GM19043 (cell line): ENCODE measurements around the gene TUBB4B.
A peak's percentile ranks its signal among the peaks of the same experiment; 100 is the strongest.
"Not testable (repeated sequence)": the region's sequence is repeated elsewhere in the genome, so short reads cannot be mapped to it uniquely, and the experiment has no call there.

Experiments
- ATAC-seq: cut with Tn5 transposase; IDR thresholded peaks from one replicate; pipeline ENCODE4 v1.9.1; 2021; ENCODE audit warnings: low read depth; ENCODE audit not compliant: unreplicated experiment

TUBB4B gene

DNA sequence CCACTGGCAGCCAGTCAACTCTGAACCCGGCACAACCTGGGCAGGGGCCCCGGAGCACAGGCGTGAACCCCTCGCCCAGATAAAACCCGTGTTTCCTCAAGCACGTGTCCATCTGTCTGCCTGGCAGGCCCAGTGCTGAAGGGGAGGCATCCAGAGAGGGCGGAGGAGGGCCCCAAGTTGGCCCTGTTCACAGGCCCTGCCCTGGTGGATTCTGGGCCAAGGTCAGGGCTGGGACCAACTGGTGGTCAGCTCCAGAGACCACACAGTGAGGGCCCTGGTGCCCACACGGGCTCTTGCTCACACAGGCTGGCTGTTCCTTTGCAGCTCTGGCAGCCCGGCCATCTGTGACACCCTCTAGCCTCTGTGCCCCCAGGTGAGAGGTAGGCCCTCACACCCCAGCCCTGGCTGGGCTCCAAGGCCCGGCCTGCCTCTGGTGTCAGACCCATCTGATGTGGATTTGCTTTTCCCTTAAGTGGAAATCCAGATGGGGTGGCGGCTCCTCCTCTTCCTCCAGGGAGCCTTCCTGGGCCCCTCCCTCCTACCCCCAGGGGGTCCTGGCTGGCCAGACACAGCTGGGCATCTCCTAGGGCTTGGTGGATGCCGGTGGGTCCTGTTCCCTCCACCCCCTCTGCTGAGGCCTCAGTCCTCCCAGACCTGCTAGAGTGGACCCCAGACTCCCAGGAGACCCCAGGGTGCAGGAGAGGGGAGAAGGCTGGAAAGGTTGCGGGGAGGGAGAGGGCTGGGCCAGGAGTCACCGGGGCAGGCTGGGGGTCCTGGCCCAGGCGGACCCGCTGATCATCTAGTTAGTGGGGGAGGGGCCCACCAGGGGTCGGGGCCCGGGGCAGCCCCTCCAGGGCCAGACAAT lies 9.5 kb downstream of the TUBB4B start:
- ATAC-seq: no peak

DNA sequence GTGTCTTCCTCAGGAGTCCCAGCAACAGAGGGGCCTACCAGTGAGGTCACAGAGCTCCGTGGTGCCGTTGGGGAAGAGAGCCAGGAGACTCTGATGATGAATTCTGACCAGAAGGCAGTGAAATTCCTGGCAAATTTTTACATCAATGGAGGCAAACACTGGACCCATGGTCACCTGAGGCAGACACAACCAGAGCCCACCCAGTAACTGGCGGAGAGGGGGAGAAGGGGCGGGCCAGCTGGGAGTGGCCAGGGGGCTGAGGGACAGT lies 10.0 kb downstream of the TUBB4B start, which contains the start of gene STPG3:
TSS of gene STPG3 (plus strand) at position 93 of the 268 bp plus-strand sequence. CDS start at position 94, 1 bp downstream.
- ATAC-seq: no peak

DNA sequence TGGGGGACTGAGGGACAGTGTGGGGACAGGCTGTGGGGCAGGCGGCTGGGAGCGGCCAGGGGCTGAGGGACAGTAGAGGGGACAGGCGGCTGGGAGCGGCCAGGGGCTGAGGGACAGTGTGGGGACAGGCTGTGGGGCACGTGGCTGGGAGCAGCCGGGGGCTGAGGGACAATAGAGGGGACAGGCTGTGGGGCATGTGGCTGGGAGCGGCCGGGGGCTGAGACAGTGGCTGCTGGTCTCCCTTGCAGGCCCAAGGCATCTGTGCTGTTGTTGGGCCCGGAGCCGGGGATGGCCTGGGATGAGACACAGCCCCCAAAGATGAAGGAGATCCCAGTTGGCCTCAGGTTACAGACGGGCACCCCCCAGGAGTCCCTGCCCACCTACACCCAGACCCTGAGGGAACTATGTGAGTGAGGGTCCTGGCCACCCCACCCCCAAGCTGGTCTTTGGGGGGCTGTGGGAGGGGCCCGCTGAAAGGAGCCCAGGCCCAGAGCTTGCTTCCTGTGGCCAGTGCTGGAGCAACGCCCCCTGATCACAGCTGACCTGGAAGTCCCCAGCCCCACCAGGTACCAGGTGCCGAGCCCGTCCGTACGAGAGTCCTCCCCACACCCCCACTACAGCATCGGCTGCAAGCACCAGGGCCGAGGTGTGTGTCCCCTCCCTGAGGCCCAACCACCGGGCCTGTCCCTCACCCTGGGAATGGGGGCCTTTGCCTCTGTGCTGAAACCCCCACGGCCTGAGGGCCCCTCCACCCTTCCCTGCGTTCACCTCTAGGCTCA lies 10.6 kb downstream of the TUBB4B start:
- ATAC-seq: no peak

DNA sequence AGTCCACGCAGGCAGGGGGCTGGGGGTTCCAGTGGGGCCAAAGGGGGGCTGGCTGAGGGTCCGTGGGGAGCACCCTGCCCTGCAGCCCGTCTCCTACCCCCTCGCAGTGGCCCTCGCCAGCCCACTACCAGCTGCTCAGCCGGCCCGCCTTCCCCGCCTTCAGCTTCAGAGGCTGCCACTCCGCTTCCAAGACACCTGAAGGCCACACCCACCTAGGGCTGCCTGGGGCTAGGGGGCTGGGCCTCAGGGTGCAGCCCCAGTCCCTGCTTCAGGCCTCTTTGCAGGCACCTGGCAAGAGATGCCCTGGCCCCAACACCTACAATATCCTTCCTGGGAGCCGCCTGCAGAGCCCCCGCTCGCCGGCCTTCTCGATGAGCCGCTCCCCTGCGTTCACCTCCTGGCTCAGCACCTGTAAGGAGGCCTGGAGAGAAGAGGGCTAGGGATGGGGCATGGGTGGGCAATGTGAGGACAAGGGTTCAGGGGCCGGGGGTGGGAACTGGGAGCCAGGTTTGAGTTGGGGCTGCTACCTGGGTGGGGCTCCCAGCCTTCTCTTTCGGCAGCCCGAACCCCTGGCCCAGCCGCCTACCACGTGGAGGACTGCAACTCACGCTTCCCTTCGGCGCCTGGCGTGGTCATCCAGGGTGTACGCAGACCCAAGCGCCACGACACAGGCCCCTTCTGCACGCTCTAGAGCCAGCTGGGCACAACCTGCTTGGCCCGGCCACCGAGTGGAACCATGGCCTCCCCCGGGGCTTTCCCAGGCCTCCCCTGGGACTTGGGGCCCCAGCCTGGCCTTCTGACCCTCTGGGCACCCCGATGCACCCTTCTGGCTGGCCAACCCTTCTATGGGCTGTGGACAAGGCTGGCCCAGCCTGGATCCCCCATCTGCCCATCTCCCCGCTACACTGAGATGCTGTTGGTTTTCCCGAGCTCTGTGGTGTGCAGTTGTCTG lies 11.7 kb downstream of the TUBB4B start:
- no peak for ATAC-seq

DNA sequence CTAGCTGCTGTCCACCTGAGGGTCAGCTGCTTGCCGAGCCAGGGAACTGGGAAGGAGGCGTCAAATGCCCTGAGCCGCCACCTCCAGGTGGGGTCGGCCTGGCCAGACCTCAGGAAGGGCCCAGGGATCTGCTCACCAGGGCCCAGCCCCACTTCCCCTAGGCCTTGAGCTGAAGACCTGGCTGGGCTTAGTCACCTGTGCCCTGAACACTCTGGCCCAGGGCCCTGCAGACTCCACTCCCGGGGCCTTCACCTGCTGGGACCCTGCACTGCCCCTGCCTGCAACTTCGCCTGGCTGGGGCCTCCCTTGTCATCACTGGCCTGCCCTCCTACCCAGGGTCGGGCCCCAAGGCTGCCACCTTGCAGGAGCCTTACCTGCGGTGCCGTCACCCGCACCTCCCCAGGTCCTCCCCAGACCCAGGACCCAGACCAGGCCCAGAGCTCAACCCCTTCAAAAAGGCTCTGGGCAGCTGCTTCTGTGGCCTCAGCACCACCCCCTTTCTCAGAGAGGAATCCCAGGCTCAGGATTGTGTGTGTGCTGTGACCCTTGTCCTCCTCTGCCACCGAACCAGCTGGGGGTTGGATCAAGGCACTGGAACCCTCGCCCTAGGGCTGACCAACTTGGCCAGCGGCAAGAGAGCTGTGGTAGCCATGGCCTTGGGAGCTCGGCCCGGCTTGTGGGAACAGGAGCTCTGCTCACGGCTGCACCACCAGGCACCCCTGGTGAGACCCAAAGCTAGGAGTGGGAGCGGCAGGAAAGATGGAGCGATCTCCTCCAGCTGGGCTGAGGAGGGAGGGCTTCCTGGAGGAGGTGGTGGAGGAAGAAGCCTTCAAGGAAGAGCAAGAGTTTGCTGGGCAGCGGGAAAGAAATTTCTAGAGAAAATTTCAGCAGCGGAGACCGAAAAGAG lies 12.9 kb downstream of the TUBB4B start:
- ATAC-seq: no peak

DNA sequence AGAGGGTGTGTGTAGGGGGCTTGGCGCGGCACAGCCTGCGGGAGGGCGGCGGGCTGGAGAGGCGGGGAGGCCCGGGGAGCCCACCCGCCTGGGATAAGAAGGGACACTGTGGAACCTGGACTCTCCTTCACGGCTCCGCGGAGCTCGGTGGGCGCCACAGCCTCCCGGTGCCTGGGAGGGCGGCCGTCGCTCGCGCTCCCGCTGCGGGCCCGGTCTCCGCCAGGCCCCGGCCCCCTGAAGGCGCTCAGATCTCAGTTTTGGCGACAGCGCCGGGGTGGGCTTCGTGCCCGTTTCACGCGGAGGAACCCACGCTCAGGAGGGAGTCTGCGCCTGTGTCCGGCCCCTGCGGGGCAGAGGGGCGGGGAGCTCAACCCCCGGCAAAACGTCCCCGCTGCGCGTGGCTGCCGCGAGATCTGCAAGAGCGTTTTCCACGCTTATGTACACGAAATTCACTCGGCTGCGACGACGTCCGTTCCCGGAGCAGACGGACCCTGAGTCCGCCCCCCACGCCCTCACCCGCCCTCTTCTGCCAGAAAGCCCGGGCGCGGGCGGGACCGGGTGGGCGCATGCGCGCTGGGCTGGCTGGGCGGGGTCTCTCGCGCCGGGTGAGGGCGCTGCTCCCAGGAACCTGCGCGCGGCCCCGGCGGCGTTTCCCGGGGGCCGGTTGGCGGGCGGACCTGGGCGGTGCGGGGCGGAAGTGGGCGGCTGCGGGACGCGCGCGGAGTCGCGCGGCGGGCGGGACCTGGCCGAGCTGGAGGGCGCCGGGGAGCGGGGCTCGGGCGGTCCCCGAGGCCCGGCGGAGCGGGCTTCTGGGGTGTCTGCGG lies 13.7 kb downstream of the TUBB4B start, which contains the start of gene NELFB:
TSS of gene NELFB (plus strand) at position 704 of the 824 bp plus-strand sequence.
- peak; percentile 79 for ATAC-seq

DNA sequence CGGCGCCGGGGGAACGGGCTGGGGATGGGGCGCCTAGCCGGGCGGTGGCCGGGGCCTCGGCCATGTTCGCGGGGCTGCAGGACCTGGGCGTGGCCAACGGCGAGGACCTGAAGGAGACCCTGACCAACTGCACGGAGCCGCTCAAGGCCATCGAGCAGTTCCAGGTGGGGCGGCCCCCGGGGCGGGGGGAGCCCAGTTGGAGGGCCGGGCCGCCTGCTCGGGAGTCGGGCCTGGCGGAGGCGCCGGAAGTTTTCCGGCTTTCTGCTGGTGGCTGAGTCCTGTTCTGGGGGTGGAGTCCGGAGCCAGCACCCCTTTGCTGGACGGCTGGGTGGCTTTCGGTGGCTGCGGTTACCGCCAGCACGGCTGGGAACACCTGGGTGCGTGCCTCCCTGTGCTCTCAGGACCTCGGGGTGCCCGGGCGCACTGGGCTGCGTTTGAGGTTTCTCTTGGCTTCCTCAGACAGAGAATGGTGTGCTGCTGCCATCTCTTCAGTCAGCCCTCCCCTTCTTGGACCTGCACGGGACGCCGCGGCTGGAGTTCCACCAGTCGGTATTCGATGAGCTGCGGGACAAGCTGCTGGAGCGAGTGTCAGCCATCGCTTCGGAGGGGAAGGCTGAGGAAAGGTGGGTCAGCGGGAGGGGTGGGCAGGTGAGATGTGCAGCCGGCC lies 14.5 kb downstream of the TUBB4B start:
- peak; percentile 5 for ATAC-seq

DNA sequence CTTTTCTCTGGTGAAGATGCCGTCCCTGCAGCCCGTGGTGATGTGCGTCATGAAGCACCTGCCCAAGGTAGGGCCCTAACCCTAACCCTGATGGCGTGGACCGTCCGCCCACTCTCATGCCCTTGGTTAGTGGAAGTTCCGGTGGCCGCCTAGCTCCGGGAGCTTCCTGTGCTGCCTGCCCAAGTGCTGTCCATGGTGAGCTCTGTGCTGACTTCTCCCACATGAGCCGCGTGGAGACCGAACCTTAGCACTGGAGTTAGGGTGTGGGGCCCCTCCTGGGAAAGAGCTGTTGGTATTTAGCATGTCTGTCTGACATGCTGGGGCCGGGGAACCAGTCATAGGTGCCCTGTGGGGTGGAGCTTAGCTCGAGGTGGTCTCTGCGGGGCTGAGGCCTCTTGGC lies 15.3 kb downstream of the TUBB4B start:
- no peak for ATAC-seq

DNA sequence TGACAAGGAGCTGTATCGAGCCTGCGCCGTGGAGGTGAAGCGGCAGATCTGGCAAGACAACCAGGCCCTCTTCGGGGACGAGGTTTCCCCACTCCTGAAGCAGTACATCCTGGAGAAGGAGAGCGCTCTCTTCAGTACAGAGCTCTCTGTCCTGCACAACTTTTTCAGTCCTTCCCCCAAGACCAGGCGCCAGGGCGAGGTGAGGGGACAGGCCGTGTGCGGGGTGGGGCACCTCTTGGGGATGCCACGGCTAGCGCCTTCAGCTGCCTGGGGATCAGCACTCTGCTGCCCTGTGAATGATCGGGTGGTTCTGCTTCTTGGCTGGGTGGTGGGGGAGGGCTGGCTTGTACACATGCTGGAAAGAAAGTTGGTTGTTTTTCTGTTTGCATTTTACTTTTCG lies 15.8 kb downstream of the TUBB4B start:
- no peak for ATAC-seq

DNA sequence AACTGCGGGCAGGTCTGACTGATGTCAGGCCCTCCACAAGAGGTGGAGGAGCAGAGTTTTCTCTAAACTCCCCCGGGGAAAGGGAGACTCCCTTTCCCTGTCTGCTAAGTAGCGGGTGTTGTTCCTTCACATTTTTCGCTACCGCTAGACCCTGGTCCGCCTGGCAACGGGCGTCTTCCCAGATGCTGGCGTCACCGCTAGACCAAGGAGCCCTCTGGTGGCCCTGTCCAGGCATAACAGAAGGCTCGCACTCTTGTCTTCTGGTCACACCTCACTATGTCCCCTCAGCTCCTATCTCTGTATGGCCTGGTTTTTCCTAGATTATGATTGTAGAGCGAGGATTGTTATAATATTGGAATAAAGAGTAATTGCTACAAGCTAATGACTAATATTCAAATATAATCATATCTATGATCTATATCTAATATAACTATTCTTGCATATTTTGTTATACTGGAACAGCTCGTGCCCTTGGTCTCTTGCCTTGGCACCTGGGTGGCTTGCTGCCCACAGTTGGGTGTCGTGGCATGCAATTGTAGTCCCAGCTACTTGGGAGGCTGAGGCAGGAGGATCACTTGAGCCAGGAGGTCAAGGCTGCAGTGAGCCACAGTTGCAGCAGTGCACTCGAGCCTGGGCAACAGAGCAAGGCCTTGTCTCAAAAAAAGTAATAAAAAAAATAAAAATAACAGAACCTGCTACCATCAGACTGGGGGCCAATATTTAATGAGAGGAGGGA lies 21.3 kb downstream of the TUBB4B start:
- not testable (repeated sequence) for ATAC-seq

DNA sequence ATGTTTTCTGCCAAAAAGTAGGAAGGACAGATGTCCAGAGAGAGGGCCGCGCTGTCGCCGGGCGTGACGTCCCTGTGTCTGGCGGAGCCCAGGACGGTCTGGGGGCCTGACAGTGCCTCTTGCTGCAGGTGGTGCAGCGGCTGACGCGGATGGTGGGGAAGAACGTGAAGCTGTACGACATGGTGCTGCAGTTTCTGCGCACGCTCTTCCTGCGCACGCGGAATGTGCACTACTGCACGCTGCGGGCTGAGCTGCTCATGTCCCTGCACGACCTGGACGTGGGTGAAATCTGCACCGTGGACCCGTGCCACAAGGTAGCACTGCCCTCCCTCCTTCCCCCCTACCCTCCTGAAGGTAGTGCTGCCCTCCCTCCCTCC lies 21.8 kb downstream of the TUBB4B start:
- no peak for ATAC-seq

DNA sequence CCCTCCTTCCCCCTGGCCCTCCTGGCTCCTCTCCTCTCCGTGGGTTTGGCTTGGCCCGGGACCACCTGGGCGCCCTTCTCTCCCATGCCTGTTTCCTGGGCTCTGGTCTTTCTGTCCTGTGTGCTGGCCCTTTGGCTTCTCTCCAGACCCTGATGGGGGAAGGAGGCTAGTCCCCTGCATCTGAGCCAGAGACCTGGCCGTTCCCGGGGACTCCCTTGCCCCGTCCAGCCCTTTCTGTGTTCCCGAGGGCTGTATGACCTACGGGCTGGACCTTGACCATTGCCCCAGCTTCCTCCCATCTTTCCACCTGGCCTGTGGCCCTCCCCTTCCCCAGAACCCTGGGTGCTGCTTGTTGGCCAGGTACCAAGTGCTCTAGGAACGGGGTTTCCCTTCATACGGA lies 22.4 kb downstream of the TUBB4B start:
- ATAC-seq: no peak

DNA sequence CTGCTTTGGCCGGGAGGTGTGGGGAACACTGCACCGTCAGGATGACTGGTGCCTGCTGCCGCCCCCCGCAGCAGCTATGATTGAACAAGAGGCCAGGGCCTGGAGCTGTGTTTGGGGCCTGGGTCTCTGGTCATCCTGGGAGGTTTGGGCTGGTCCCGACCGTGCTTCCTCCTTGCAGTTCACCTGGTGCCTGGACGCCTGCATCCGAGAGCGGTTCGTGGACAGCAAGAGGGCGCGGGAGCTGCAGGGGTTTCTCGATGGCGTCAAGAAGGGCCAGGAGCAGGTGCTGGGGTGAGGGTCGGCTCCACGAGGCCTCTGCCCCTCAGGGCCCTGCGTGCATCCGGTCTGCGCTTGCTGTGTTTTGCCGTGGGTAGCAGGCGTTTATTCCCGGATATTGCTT lies 23.0 kb downstream of the TUBB4B start:
- no peak for ATAC-seq

DNA sequence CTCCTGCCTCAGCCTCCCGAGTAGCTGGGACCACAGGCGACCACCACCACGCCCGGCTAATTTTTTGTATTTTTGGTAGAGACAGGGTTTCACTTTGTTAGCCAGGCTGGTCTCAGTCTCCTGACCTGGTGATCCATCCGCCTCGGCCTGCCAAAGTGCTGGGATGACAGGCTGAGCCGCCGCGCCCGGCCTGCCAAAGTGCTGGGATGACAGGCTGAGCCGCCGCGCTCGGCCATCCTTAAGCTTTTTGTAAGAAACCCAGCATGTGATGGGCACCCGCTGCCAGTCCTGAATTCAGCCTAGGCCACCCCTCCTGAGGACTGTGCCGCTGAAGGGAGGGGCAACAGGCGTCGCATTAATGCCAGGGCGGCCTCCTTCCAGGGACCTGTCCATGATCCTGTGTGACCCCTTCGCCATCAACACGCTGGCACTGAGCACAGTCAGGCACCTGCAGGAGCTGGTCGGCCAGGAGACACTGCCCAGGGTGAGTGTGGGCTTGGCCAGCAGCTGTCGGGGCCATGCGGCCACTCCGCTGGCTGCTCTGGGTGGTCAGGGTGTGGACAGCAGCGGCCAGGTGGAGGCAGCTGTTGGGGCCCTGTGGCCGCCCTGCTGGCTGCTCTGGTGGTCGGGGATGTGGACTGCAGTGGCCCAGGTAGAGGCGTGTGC lies 24.5 kb downstream of the TUBB4B start:
- no peak for ATAC-seq

DNA sequence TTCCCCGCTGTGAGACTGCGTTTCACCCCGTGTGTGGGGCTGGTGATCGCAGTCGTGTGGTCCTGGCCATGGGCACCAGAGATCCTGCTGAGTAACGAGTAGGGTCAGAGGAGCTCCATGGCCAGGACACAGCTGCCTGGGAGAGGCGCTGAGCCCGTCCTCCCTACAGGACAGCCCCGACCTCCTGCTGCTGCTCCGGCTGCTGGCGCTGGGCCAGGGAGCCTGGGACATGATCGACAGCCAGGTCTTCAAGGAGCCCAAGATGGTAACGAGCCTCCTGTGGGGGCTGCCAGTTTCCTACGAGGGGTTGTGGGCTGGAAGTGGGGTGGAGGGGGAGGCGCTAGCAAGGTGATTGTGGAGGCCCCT lies 25.1 kb downstream of the TUBB4B start:
- ATAC-seq: no peak

DNA sequence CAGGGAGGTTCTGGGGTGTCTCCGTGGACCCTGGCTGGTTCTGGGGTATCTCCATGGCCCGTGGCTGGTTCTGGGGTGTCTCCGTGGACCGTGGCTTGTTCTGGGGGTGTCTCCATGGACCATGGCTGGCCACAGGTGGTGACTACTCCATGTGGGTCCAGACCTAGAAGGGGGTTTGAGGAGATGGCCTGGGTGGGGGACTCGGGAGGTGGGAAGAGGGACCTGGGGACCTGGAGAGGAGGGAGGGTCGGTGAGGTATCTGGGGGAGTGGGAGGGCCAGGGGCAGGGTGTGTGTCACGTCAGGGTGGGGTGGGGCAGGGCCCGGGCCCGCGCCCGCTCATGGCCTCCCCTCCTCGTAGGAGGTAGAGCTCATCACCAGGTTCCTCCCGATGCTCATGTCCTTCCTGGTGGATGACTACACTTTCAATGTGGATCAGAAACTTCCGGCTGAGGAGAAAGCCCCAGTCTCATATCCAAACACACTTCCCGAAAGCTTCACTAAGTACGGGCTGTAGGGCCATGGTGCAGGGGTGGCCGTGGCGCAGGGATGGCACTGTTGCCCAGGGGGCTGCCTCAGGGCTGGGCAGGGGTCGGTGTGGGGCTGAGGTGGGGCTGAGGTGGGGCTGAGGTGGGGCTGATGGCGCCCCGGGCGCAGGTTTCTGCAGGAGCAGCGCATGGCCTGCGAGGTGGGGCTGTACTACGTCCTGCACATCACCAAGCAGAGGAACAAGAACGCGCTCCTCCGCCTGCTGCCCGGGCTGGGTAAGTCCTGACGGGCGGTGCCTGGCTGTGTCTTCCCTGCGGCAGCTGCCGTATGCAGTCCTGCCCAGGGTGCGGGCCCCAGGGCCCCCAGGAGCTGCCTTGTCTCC lies 25.7 kb downstream of the TUBB4B start:
- no peak for ATAC-seq
